ENCODE data around the gene KLF6.

DNA sequence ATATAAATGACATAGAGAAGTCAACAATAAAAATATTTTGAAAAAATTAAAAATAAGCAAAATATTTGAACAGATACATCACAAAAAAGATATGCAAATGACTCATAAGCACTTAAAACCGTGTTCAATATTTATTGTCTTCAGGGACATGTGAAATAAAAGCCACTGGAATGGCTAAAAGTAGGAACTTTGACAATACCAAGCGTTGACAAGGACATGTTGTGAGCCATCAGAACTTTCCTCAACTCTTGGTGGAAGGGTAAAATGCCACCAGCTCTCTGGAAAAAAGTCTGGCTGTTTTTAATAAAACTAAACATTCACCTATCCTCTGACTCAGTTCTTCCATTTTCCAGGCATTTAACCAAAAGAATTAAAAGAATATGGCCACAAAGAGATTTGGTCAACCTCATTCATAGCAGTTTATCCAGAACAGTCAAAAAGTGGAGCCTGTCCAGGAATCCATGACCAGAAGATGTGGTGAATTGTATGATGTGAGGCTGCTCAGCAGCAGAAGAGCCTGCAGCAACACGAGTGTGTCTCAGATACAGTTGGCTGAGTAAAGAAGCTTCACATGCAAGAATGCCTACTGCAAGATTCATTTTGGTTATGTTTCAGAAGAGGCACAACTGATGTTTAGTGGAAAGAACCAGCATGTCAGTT lies 7.1 kb upstream of the KLF6 start:
- TF ChIP-seq, protein P1, sequence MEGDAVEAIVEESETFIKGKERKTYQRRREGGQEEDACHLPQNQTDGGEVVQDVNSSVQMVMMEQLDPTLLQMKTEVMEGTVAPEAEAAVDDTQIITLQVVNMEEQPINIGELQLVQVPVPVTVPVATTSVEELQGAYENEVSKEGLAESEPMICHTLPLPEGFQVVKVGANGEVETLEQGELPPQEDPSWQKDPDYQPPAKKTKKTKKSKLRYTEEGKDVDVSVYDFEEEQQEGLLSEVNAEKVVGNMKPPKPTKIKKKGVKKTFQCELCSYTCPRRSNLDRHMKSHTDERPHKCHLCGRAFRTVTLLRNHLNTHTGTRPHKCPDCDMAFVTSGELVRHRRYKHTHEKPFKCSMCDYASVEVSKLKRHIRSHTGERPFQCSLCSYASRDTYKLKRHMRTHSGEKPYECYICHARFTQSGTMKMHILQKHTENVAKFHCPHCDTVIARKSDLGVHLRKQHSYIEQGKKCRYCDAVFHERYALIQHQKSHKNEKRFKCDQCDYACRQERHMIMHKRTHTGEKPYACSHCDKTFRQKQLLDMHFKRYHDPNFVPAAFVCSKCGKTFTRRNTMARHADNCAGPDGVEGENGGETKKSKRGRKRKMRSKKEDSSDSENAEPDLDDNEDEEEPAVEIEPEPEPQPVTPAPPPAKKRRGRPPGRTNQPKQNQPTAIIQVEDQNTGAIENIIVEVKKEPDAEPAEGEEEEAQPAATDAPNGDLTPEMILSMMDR (IDR thresholded peaks at IDR 0.05; ENCODE audit: low read depth, low read length, poor library complexity, severe bottlenecking): no peak
- no peak for TF ChIP-seq EZH2phosphoT487 (IDR thresholded peaks at IDR 0.05; ENCODE audit: borderline replicate concordance, low read length)

All from DOHH2 (cell line).